ENCODE data around the gene ZBTB20. TPM values are rescaled to one million over a fixed set of nuclear protein-coding genes. Genes with fewer than 3 reads are reported as not detected.
"Not testable (repeated sequence)": the region's sequence is repeated elsewhere in the genome, so short reads cannot be mapped to it uniquely, and the experiment has no call there.

The ZBTB20 gene
- total RNA-seq, 1 donor from 2014 or later: 3.9 TPM

DNA sequence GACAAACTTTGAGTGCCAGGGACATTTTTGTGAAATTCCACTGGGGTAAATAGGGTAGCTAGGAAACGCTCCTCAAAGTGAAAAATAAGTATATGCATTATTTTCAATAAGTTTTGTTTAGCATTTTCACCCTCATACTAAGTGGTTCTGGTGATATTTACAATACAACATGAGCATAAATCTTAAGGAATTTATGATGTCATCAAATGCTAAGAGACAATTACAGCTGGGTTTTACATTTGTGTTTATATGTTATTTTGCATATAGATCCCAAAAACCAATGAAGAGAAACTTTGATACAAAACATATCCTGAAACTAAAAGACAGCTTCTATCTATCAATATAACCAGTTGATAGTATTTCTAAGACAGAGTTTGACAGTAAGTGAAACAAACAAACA, 323.1 kb downstream of the ZBTB20 start:
- FAIRE-seq (no peak), DNase-seq (ENCODE audit: low read depth) (no peak)
- Histone ChIP-seq H3K27me3 (ENCODE audit: control insufficient read depth, insufficient read depth, low read length) (no peaks in the 10 kb centered on the region), H3K4me3 (ENCODE audit: low read depth, low read length) (no peak overlapping the region), H3K36me3 (ENCODE audit: control insufficient read depth, insufficient read depth, low read length) (no peaks in the 10 kb centered on the region)
- TF ChIP-seq, protein P1, sequence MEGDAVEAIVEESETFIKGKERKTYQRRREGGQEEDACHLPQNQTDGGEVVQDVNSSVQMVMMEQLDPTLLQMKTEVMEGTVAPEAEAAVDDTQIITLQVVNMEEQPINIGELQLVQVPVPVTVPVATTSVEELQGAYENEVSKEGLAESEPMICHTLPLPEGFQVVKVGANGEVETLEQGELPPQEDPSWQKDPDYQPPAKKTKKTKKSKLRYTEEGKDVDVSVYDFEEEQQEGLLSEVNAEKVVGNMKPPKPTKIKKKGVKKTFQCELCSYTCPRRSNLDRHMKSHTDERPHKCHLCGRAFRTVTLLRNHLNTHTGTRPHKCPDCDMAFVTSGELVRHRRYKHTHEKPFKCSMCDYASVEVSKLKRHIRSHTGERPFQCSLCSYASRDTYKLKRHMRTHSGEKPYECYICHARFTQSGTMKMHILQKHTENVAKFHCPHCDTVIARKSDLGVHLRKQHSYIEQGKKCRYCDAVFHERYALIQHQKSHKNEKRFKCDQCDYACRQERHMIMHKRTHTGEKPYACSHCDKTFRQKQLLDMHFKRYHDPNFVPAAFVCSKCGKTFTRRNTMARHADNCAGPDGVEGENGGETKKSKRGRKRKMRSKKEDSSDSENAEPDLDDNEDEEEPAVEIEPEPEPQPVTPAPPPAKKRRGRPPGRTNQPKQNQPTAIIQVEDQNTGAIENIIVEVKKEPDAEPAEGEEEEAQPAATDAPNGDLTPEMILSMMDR (IDR thresholded peaks at IDR 0.05; ENCODE audit: insufficient read depth, low read length, severe bottlenecking): no peak

- Histone ChIP-seq H3K36me3 (ENCODE audit: control insufficient read depth, insufficient read depth, low read length) (no peaks in the 10 kb centered on the region), H3K27me3 (ENCODE audit: control insufficient read depth, insufficient read depth, low read length) (no peaks in the 10 kb centered on the region), H3K4me3 (ENCODE audit: low read depth, low read length) (no peak overlapping the region)
- TF ChIP-seq, protein P1 (IDR thresholded peaks at IDR 0.05; ENCODE audit: insufficient read depth, low read length, severe bottlenecking): no peak
- no peak for FAIRE-seq
- DNase-seq (ENCODE audit: low read depth): no peak
These were observed 324.0 kb downstream of the ZBTB20 start for GRCh38 chr3:114823061-114823460.

- DNase-seq (ENCODE audit: low read depth): no peak
- no peak for FAIRE-seq
- TF ChIP-seq, protein P1 (IDR thresholded peaks at IDR 0.05; ENCODE audit: insufficient read depth, low read length, severe bottlenecking): no peak
- Histone ChIP-seq H3K36me3 (ENCODE audit: control insufficient read depth, insufficient read depth, low read length) (no peaks in the 10 kb centered on the region), H3K27me3 (ENCODE audit: control insufficient read depth, insufficient read depth, low read length) (no peaks in the 10 kb centered on the region), H3K4me3 (ENCODE audit: low read depth, low read length) (no peak overlapping the region)
These were observed 331.0 kb downstream of the ZBTB20 start for GRCh38 chr3:114816052-114816451.

GRCh38 chr3:114812541-114813238, 334.4 kb downstream of the ZBTB20 start:
- not testable (repeated sequence) for FAIRE-seq; H3K27me3 ChIP-seq (ENCODE audit: control insufficient read depth, insufficient read depth, low read length); H3K36me3 ChIP-seq (ENCODE audit: control insufficient read depth, insufficient read depth, low read length); DNase-seq (ENCODE audit: low read depth); H3K4me3 ChIP-seq (ENCODE audit: low read depth, low read length)

- no peaks in the 10 kb centered on the region for H3K36me3 ChIP-seq (ENCODE audit: control insufficient read depth, insufficient read depth, low read length)
- no peak overlapping the region for H3K4me3 ChIP-seq (ENCODE audit: low read depth, low read length)
- TF ChIP-seq, protein P1 (IDR thresholded peaks at IDR 0.05; ENCODE audit: insufficient read depth, low read length, severe bottlenecking): no peak
- H3K27me3 ChIP-seq (ENCODE audit: control insufficient read depth, insufficient read depth, low read length): no peaks in the 10 kb centered on the region
- no peak for DNase-seq (ENCODE audit: low read depth)
- no peak for FAIRE-seq
These were observed 337.2 kb downstream of the ZBTB20 start for GRCh38 chr3:114809668-114810413.

DNA sequence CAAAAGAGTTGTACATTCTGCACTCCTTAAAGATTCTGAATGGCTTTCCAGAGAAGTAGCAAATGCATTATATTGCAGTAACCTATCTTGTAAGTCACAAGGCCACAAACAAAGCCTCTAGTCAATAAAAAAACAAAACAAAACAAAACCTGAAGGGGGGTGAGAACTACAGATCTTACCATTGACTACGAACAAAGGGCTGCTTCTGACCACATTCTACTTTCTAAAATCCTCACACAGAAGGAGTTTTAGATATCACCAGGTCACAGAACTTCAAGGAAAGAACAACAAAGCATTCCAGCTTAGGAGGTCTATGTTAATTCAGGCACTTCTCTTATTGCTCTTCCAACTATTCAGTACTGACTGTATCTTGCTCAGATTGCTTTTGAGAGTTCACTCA, 343.0 kb downstream of the ZBTB20 start:
- TF ChIP-seq, protein P1 (IDR thresholded peaks at IDR 0.05; ENCODE audit: insufficient read depth, low read length, severe bottlenecking): no peak
- H3K4me3 ChIP-seq (ENCODE audit: low read depth, low read length): no peak overlapping the region
- no peaks in the 10 kb centered on the region for H3K36me3 ChIP-seq (ENCODE audit: control insufficient read depth, insufficient read depth, low read length)
- FAIRE-seq: no peak
- DNase-seq (ENCODE audit: low read depth): no peak
- H3K27me3 ChIP-seq (ENCODE audit: control insufficient read depth, insufficient read depth, low read length): no peaks in the 10 kb centered on the region
